Measurements from ENCODE around the gene XKR3.
"Not testable (repeated sequence)": the region's sequence is repeated elsewhere in the genome, so short reads cannot be mapped to it uniquely, and the experiment has no call there.

XKR3 gene

DNA sequence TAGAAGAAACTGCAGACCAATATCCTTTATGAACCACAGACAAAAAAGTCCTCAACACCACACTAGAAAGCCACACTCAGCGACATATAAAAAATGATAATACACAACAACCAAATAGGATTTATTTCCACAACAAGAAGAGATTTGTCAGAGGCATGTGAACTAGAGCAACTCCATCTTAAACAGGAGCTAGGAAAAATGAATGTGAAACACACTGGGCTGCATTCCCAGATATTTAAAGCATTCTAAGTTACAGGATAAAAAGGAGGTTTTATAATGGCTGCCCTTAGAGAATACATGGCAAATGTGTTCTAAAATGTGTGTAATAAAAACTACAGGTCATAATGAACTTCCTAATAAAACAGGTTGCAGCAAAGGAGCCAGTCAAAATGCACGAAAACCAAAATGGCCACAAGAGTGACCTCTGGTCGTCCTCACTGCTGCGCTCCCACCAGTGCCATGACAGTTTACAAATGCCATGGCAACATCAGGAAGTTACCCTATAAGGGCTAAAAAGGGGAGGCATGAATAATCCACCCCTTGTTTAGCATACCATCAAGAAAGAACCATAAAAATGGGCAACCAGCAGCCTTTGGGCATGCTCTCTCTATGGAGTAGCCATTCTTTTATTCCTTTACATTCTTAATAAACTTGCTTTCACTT lies 21.8 kb downstream of the XKR3 start:
- DNase-seq: no peak

DNA sequence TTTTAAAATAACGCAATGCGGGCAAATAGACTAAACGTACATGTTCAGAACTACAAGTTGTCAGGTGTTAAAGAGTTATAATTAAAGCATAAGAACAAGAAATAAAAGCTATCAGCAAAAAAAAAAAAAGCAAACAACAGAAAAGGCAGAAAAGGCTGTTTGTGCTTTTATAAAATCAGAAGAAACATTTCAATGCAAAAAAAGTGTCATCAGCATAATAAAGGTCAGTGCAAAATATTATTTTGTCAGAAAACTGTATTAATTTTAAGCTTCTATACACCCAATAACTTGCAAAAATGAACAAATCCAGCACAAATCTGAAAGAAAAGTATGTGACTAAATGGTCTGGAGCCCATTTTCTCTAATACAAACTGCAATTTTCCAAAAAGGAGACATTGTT lies 23.6 kb downstream of the XKR3 start:
- no peak for DNase-seq

DNA sequence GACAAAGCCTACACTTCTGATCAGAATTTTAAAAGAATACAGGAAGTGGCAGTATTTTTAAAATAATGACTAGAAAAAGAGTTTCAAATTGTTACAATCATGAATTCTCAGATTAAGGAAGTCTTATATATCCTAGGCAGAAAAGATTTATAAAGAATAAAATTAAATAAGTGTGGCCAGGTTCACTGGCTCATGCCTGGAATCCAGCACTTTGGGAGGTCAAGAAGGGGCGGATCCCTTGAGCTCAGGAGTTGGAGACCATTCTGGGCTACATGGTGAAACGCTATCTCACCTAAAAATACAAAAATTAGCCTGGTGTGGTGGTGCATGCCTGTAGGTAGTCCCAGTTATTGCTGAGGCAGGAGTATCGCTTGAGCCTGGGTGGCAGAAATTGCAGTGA lies 24.1 kb downstream of the XKR3 start:
- no peak for DNase-seq

DNA sequence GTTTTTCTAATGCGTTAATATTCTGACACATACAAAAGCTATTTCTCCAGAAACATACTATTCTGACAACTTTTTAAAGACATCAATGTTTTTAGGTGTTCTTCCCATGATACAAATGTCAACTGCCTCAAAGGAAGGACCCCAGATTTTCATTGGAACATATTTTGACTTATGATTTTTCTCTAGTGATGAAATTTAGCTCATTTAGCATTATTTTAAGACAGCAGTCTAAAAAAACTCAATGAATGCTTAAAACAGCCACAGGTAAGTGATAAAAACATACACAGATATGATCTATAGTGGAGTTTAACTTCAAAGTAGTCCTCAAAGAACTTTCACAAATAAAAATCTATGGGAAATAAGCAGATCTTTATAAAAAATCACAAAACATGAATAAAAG lies 24.9 kb downstream of the XKR3 start:
- no peak for DNase-seq

DNA sequence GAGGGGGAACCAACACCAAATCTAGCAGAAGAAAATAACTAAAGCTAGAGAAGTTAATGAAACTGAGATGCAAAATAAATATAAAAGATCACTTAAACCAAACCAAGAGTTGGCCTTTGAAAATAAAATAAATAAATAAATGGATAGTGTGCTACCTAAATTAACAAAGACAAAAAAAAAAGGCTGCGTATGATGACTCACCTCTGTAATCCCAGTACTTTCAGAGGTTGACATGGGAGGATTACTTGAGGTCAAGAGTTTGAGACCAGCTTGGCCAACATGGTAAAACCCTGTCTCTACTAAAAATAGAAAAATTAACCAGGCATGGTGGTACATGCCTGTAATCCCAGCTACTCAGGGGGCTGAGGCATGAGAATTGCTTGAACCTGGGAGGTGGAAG lies 29.7 kb downstream of the XKR3 start:
- DNase-seq: not testable (repeated sequence)

DNA sequence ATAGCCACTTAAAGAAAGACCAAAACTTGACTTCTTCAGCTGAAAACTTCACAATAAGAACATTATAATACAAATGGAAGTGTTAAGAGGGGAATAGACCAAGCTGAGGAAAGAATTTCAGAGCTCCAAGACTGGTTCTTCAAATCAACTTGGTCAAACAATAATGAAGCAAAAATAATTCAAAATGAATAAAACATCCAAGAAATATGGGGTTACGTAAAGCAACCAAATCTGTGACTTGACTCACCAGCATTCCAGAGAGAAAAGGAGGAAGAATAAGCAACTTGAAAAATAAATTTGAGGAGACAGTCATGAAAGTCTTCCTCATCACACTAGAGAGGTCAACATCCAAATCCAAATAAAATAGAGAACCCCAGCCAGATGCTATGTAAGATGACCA lies 31.4 kb downstream of the XKR3 start:
- DNase-seq: no peak

DNA sequence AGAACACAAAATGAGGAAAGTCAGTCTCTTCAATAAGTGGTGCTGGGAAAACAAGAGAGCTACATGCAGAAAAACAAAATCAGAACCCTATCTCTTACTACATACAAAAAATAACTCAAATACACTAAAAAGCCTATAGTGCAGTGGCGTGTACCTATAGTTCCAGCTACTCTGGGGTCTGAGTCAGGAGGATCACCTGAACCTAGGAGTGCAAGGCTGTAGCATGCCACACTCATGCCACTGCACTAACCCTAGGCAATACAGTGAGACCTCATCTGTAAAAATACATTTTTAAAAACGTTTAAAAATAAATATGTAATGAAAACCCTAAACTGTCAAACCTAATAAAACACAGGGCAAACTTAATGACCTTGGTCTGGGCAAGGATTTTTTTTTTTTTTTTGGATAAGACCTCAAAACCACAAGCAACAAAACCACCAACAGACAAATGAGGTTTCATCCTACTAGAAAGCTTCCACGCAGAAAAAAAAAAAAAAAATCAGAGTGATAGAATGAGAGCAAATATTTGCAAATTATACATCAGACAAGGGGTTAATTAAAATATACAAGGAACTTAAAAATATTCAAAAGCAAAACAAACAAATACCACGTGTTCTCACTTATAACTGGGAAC lies 35.2 kb downstream of the XKR3 start:
- DNase-seq: no peak

DNA sequence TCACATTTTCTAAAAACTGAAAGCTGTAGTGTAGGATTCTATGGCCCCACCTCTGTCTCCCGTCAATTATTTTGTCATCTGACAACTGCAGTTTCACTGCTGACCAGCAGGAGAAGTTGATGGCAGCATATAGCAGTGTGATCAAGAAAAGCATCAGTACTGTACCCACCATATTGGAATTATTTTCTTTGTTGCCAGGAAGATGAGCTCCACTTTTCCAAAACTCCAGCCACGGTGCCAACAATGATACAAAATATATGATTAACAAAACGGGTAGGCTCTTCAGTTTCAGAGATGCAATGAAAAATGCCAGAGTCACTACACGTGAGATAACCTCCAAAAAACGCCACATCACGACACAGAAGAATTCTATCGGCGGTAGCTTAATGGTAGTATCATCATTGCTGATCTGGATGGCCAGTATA lies 41.3 kb downstream of the XKR3 start:
- DNase-seq: peak; percentile 0

DNA sequence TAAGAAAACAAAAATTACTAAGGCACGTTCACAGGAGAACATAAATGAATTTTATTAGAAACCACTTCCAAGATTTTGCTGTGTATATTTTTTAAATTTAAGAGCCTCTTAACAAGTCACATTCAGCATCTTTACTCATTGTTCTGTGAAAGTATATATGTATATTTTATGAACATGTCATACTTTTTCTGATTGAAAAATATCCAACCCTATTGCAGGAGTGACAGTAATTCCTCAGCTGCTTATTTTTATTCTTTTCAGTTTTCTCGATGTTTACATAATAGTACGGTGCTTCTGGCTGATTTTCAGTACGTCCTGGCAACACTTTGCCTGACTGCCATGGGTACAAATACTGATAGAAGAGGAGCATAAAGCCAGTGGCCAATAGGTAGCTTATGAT lies 41.8 kb downstream of the XKR3 start:
- no peak for DNase-seq

DNA sequence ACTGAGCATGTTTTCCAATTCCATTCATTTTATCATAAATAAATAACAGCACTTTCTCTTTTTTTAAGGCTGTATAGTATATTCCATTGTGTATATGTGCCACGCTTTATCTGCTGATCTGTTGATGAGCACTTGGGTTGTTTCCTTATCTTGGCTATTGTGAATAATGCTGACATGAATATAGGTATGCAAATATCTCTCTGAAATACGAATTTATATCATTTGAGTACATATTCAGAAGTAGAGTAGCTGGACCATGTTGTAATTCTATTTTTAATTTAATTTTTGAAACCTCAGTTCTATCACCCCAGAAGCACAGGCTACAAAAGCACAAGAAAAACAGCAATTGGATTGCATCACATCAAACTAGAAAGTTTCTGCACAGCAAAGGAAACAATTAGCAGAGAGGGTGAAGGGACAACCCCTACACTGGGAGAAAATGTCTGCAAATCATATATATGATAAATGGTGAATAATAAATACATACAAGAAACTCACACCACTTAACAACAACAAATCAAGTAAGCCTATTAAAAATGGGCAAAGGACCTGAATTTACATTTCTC lies 43.4 kb downstream of the XKR3 start:
- DNase-seq: no peak

DNA sequence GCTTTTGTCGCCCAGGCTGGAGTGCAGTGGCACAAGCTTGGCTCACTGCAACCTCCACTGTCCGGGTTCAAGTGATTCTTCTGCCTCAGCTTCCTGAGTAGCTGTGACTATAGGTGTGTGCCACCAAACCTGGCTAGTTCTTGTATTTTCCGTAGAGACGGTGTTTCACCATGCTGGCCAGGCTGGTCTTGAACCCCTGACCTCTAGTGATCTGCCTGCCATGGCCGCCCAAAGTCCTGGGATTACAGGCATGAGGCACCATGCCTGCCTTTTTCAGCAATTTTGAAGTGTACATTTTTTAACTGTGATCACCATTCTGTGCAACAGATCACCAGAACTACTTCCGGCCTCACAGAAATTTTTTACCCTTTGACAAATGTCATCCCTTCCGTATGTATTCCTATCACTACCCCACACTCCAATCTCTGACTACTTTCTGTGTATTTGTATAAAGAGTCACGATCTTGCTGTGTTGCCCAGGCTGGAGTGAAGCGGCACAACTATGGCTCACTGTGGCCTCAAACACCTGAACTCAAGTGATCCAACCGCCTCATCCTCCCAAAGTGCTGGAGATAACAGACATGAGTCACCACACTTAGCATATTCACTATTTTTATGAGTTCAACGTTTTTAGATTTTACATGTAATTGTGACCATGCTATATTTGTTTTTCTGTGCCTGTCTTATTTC lies 44.0 kb downstream of the XKR3 start:
- no peak for DNase-seq

DNA sequence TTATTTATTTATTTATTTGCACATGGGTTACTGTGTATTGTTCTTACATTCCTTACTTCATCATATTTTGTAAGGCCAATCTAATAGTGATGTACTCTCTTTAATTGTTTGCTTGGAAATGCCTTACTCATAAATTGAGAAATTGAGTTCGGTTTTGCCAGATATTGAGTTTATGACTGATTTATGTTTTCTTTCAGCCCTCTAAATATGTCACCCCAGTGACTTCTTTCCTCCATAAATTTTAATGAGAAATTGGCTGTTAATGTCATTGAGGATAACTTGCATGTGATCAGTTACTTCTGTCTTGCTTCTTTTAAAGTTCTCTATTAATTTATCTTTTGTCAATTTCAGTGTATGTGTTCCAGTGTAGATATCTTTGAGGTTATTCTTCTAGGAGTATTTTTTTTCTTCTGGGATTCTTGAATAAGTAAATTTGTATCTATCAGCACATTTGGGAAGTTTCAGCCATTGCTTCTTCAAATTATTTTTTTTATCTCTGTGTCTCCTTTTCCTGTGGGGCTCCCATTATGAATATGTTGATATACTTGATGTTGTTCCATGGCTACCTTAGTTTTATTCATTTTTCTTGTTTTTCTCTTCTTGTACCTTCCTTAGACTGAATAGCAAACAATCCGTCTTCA lies 47.8 kb downstream of the XKR3 start:
- no peak for DNase-seq

DNA sequence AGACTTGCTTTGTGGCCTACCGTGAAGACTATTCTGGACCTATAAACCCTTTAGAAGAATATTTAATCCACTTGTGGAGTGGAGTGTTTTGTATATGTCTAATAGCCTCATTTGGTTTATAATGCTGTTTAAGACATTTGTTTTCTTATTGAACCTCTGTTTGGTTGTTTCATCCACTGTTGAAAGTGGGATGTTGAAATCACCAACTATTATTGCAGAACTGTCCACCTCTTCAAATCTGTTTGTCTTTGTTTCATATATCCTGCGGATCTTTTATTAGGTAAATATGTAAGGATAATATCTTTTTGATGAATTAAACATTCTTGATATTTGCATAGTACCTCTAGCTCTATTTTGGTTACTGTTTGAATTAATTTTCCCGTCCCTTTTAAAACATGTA lies 49.1 kb downstream of the XKR3 start:
- DNase-seq: no peak

DNA sequence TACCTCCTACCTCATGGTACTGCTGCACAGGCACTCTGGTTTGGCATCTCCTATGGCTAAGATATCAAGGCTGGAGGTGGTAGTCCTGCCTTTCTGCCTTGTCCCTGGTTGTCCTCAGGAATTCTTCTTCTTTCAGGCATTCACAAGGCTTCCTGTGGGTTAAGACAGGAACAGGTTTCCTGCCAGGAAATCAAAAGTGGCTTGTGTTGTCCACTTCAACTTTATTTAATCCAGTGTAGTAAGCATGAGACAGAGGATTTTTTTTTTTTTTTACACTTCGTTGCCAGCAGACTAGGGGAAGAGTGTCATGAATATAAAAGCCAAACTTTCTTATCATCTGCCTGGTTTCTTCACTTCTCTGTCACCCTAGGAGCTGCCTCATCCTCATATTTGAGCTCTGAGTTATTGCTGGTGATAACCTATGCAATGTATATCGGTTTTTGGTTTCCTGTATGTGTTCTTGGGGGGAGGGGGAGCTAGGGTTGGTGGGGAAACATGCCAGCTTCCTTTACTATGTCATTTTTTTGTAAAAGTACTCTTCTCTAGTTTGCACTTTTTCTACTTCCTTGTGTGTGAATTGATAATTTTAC lies 50.2 kb downstream of the XKR3 start:
- DNase-seq: no peak

DNA sequence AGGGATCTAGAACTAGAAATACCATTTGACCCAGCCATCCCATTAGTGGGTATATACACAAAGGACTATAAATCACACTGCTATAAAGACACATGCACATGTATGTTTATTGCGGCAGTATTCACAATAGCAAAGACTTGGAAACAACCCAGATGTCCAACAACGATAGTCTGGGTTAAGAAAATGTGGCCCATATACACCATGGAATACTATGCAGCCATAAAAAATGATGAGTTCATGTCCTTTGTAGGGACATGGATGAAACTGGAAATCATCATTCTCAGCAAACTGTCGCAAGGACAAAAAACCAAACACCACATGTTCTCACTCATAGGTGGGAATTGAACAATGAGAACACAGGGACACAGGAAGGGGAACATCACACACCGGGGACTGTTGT lies 53.6 kb downstream of the XKR3 start:
- not testable (repeated sequence) for DNase-seq

DNA sequence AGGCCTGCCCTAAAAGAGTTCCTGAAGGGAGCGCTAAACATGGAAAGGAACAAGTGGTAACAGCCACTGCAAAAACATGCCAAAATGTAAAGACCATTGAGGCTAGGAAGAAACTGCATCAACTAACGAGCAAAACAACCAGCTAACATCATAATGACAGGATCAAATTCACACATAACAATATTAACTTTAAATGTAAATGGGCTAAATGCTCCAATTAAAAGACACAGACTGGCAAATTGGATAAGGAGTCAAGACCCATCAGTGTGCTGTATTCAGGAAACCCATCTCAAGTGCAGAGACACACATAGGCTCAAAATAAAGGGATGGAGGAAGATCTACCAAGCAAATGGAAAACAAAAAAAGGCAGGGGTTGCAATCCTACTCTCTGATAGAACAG lies 57.3 kb downstream of the XKR3 start:
- DNase-seq: not testable (repeated sequence)

DNA sequence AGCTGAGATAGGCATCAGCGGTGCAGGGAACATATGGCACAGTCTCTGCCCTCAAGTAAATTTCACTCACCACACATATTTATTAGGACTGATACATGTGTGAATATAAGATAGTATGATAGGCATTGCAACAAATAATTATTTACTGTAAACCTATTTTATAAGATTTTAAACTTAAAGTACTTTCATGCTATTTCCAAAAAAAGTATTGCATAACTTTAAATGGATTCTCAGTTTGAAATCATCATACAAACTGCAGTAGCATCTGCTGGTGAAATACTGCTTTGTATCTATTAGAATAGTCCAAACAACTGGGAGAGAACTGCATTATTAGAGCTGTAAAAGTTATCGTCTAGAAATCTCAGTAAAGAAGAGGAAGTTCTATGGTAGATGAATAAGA lies 63.0 kb downstream of the XKR3 start:
- DNase-seq: not testable (repeated sequence)

DNA sequence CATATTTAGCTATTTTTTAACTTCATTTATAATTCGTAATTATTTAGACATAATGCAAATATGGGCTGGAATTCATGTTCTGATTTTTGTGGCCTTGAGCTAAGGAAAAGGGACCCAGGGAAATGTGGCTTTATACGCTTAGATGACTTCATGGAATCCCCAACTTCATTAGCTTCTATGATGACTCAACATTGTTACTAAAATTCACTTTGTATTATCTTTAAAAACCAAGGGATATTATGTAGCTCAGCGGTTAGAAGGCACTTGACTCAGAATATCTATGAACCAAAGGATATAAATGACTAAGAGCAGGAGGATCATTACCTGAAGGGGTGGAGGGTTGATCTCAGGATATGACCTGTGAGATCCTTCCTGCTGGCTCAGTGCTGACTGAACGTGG lies 64.8 kb downstream of the XKR3 start:
- DNase-seq: not testable (repeated sequence)

DNA sequence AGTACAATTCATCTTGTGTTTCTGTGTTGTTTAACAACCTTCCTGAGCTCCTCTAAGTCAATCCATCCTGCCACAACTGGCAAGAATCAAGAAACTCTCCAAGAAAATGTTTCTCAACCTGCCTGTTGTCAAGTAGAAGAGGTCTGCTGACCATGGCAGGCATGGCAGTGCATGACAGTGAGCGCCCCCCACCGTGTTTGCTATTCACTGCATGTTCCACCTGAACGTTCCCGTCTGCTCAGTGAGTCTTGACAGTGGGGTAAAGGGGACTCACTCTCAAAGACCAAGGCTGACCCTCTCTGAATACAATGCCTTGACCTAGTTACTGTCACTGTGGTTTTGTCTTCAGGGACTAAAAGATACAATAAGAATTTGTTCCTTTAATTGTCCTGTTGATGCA lies 75.9 kb downstream of the XKR3 start:
- not testable (repeated sequence) for DNase-seq

DNA sequence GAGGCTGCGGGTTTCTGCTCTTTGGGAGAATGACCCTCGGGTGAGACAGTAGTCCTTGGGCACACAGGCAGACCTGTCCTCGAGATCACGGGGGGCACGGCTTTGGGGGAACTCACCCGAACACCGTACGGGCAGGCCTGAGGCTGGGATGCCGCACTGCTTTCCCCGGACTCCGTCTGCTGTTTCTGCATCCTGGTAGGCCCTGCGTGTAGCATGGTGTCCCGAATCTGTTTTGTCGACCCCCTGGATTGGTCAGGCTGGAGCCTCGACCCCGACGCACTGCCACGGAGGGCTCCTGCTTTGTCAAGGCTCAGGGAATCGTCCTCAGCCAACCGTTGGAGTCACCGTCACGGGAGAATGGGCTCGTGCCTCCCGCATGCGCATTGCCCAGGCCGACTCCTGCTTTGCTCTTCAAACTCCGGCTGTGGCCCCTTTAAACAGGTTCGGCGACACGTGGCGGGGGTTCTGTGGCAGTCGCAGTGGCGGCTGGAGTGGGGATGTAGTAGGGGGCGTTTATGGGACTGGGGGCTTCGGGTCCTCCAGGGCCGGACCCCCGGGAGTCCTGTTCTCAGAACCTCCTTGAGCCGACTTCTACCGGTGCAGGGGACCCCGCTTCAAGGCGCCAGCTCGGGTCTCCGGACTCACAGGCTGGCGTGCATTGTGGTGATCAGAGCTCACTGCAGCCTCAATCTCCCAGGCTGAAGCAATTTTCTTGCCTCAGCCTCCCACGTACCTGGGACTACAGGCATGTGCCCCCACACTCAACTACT lies 76.9 kb downstream of the XKR3 start:
- DNase-seq: not testable (repeated sequence)

DNA sequence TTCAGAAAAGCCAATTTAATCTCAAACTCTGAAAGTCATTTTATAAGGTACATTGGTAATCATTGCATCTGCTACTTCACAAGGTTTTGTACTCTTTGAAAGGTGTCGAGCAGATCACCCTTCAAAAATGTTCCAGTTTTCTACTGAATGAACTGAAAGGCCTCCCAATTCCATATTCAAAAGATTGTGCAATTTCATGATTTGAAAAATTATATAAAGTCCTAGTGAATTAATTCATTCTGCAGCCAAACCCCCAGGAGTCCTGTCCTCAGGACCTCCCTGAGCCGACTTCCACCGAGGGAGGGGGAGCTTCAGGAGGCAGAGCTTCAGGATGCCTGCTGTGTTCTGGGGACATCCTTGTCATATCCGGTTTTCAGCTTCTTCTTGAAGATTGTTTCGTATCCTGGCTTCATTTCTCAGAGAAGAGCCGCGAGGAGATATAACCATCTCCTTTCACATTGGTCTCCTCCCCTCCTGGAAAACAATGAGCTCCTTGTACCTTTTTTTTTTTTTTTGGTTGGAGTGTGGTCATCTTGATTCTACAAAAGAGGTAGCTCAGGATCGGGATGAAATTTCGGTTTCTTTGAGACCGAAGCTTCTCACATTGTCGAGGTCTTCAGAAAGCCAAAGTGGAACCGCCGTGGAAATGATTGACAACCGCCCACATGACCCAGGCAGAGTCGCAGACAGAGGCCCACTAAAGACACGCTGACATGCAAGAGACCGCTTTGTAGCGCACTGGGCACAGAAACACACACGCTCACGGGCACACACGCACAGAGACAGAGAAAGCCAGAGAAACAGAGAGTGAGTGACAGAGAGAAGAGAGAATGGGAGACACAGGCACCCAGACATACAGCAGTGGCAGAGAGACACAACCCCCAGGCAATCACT lies 77.7 kb downstream of the XKR3 start:
- DNase-seq: not testable (repeated sequence)

Data from NCI-H1436 (cell line).